Testis (tissue), 3 donors: ENCODE data around the gene SHC3. TPM values are rescaled to one million over a fixed set of nuclear protein-coding genes. Genes with fewer than 3 reads are reported as not detected.

Experiments used
- DNase-seq: peaks from one replicate; pipeline ENCODE4 v3.0.0-alpha.2; 2019
- H3K27ac ChIP-seq, 2 donors: fragments of 200-600 bp; sonication (generic); one replicate each; pipeline ENCODE4 v1.5.1; 2019
- H3K27me3 ChIP-seq: fragments of 200-600 bp; sonication (generic); one replicate; pipeline ENCODE4 v1.5.1; 2019
- H3K36me3 ChIP-seq: fragments of 200-600 bp; sonication (generic); one replicate; pipeline ENCODE4 v1.5.1; 2017; ENCODE audit warnings: low read depth; ENCODE audit errors: missing control alignments
- H3K4me1 ChIP-seq: fragments of 200-600 bp; sonication (generic); one replicate; pipeline ENCODE4 v1.5.1; 2019
- H3K4me3 ChIP-seq, 2 donors: fragments of 200-600 bp; sonication (generic); one replicate each; pipeline ENCODE4 v1.5.1; 2017 to 2019
- H3K9me3 ChIP-seq: fragments of 200-600 bp; sonication (generic); one replicate; pipeline ENCODE4 v1.5.1; 2017
- POLR2A ChIP-seq: fragments of 450-650 bp; IDR thresholded peaks from one replicate; pipeline ENCODE4 v1.6.1; 2017; ENCODE audit warnings: antibody characterized with exemption, mild to moderate bottlenecking, moderate library complexity
- WGBS, 2 donors: methylation state at CpG; one replicate each; pipeline ENCODE4 v1.1.5; 2018; 5-methylcytosine and 5-hydroxymethylcytosine counted together
- intact Hi-C: fragments of 100-400 bp; cut with DNase I; formaldehyde crosslinking; loops from one replicate; pipeline ENCODE4 v1.15.1; 2023; ENCODE audit warnings: low total_unique reads
- polyA plus RNA-seq: library from polyadenylated mRNA; stranded (reverse); fragments of 350-450 nt; fragmentation: Illumina TruSeq; extraction: RNeasy Lipid Tissue Mini Kit (QIAGEN cat#74804); gene quantifications from one replicate; pipeline ENCODE4 v1.2.3, GENCODE V29; 2014; ENCODE audit warnings: low read depth, low replicate concordance; ENCODE audit not compliant: insufficient read depth
- total RNA-seq, 2 donors: library from RNA; depleted of rRNA; stranded (reverse); fragments of >200 nt; gene quantifications; one replicate each; pipeline ENCODE4 v1.2.3, GENCODE V29; 2016
- TF ChIP-seq, protein P1 (sequence below), 3 experiments: fragments of 450-650 bp in 2 of 3; fragments of 200-600 bp in 1 of 3; sonication (generic) in 1 of 3; IDR thresholded peaks; one replicate each; pipeline ENCODE4 v1.5.1; 2016 to 2019; ENCODE audit warnings: antibody characterized with exemption in 3 of 3, mild to moderate bottlenecking in 2 of 3, moderate library complexity in 1 of 3

The SHC3 gene
- total and polyA plus RNA-seq, 3 donors from 2014 or later = 0.37 to 0.87 (median 0.82) TPM

DNA sequence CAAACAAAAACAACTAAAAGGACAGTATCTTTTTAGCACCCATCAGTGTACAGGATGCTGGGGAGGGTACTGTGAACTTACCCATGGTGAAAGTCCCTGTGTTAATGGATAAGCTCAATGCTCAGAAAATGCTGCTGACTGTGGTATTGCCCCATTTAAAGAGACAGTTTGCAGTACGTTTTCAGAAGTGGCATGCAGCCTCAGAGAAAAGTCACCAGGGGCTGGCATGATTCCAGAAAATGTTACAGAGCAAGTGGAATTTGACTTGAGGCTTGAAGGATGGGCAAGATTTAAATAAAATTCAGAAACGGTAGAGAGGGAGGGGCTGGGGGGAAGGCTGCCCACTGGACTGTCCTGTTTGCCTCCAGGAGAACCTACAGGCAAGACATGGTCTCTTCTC, 180.1 kb downstream of the SHC3 start:
- Histone ChIP-seq H3K27me3 (no peaks in the 10 kb centered on the region), H3K4me1 (peaks cover 18% of the 10 kb centered on the region), H3K9me3 (no peaks in the 10 kb centered on the region), H3K36me3 (no peaks in the 10 kb centered on the region), H3K4me3 (no peak overlapping the region), H3K27ac (no peak overlapping the region)
- DNase-seq = no peak
- TF ChIP-seq POLR2A = no peak
- TF ChIP-seq, protein P1, sequence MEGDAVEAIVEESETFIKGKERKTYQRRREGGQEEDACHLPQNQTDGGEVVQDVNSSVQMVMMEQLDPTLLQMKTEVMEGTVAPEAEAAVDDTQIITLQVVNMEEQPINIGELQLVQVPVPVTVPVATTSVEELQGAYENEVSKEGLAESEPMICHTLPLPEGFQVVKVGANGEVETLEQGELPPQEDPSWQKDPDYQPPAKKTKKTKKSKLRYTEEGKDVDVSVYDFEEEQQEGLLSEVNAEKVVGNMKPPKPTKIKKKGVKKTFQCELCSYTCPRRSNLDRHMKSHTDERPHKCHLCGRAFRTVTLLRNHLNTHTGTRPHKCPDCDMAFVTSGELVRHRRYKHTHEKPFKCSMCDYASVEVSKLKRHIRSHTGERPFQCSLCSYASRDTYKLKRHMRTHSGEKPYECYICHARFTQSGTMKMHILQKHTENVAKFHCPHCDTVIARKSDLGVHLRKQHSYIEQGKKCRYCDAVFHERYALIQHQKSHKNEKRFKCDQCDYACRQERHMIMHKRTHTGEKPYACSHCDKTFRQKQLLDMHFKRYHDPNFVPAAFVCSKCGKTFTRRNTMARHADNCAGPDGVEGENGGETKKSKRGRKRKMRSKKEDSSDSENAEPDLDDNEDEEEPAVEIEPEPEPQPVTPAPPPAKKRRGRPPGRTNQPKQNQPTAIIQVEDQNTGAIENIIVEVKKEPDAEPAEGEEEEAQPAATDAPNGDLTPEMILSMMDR (IDR thresholded peaks at IDR 0.05) = no peak
- WGBS, 2 donors = 34 to 51% methylated on average over 2 of the region's 2 CpGs
- intact Hi-C loops = no loop called here

DNA sequence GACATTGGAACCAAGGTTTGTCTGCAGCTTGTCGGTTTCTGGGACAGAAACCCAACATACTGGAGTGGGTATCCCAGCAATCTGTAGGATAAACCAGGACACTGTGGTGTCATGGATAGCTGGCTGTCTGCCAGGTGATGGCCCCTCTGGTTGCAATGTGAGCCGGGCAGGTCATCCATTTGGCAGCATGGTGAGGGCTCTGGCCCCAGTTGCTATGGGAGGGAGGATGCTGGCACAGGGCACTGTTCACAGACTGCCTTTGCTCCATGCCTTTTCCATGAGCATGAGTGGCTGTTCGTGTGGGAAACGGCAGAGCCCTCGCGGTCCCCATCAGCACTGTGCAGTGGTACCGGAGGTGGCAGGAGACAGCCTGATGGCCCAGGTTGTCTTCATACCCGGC, 181.0 kb downstream of the SHC3 start:
- no peaks in the 10 kb centered on the region for H3K36me3 ChIP-seq
- peaks cover 18% of the 10 kb centered on the region for H3K4me1 ChIP-seq
- H3K9me3 ChIP-seq = no peaks in the 10 kb centered on the region
- intact Hi-C loops = no loop called here
- H3K27me3 ChIP-seq = no peaks in the 10 kb centered on the region
- no peak overlapping the region for H3K4me3 ChIP-seq
- TF ChIP-seq POLR2A = no peak
- TF ChIP-seq, protein P1 (IDR thresholded peaks at IDR 0.05) = no peak
- no peak for DNase-seq
- 86 to 88% methylated on average over 4 to 8 of the region's 8 CpGs for WGBS, 2 donors
- H3K27ac ChIP-seq = no peak overlapping the region

GRCh38 chr9:88996921-88997235, 181.7 kb downstream of the SHC3 start:
- Histone ChIP-seq H3K4me1 (peaks cover 20% of the 10 kb centered on the region), H3K27ac (no peak overlapping the region)

GRCh38 chr9:88996046-88996920, 182.3 kb downstream of the SHC3 start:
- no peak overlapping the region for H3K27ac ChIP-seq

More at GRCh38 chr9:88996921-88997235, 181.7 kb downstream of the SHC3 start:
- Histone ChIP-seq H3K4me3 (no peak overlapping the region), H3K27me3 (no peaks in the 10 kb centered on the region), H3K36me3 (no peaks in the 10 kb centered on the region), H3K9me3 (no peaks in the 10 kb centered on the region)
- no peak for DNase-seq
- 83 to 87% methylated on average over 4 of the region's 4 CpGs for WGBS, 2 donors
- intact Hi-C loops = no loop called here
- TF ChIP-seq, protein P1 (IDR thresholded peaks at IDR 0.05) = no peak
- no peak for TF ChIP-seq POLR2A

More at GRCh38 chr9:88996046-88996920, 182.3 kb downstream of the SHC3 start:
- no peak for TF ChIP-seq POLR2A
- TF ChIP-seq, protein P1 (IDR thresholded peaks at IDR 0.05) = no peak
- H3K27me3 ChIP-seq = no peaks in the 10 kb centered on the region
- 93 to 95% methylated on average over 11 to 14 of the region's 14 CpGs for WGBS, 2 donors
- H3K4me1 ChIP-seq = peaks cover 23% of the 10 kb centered on the region
- intact Hi-C loops = no loop called here
- H3K4me3 ChIP-seq = no peak overlapping the region
- H3K9me3 ChIP-seq = no peaks in the 10 kb centered on the region
- DNase-seq = no peak
- H3K36me3 ChIP-seq = no peaks in the 10 kb centered on the region
